ENCODE measurements around the gene PARP12.
"Not testable (repeated sequence)": the region's sequence is repeated elsewhere in the genome, so short reads cannot be mapped to it uniquely, and the experiment has no call there.

Gene PARP12

GRCh38 chr7:140062528-140063299 is at the start of gene PARP12:
TSS of gene PARP12 (minus strand) at chr7:140062951. CDS start at chr7:140062847, 104 bp downstream.
- peak; percentile 71 for DNase-seq

- DNase-seq, result not testable (repeated sequence)
These were observed 46.0 kb upstream of the PARP12 start for GRCh38 chr7:140108777-140109176.

- DNase-seq, result no peak
These were observed 33.7 kb upstream of the PARP12 start for GRCh38 chr7:140096459-140096858.

- DNase-seq, result no peak
These were observed 30.6 kb upstream of the PARP12 start for GRCh38 chr7:140093375-140093774.

GRCh38 chr7:140085447-140085846 is 22.7 kb upstream of the PARP12 start:
- no peak for DNase-seq

- no peak for DNase-seq
These were observed 22.2 kb upstream of the PARP12 start for GRCh38 chr7:140084972-140085371.

GRCh38 chr7:140084142-140084655 is 21.4 kb upstream of the PARP12 start:
- no peak for DNase-seq

GRCh38 chr7:140082770-140083169 is 20.0 kb upstream of the PARP12 start:
- no peak for DNase-seq

GRCh38 chr7:140081774-140082425 is 19.1 kb upstream of the PARP12 start:
- no peak for DNase-seq

GRCh38 chr7:140080919-140081318 is 18.2 kb upstream of the PARP12 start:
- DNase-seq, result no peak

- no peak for DNase-seq
These were observed 16.4 kb upstream of the PARP12 start for GRCh38 chr7:140079121-140079536.

- no peak for DNase-seq
These were observed 15.6 kb upstream of the PARP12 start for GRCh38 chr7:140078392-140078791.

- no peak for DNase-seq
These were observed 12.0 kb upstream of the PARP12 start for GRCh38 chr7:140074780-140075179.

GRCh38 chr7:140070546-140070945 is 7.8 kb upstream of the PARP12 start:
- no peak for DNase-seq

- DNase-seq, result no peak
These were observed 6.7 kb upstream of the PARP12 start for GRCh38 chr7:140069298-140069949.

GRCh38 chr7:140068033-140068432 is 5.3 kb upstream of the PARP12 start:
- no peak for DNase-seq

GRCh38 chr7:140067052-140067451 is 4.3 kb upstream of the PARP12 start:
- no peak for DNase-seq

GRCh38 chr7:140062118-140062527 is 628 bp downstream of the PARP12 start:
- DNase-seq, result peak; percentile 23

- no peak for DNase-seq
These were observed 1.2 kb downstream of the PARP12 start for GRCh38 chr7:140061607-140061930.

- DNase-seq, result peak; percentile 92
These were observed 1.8 kb downstream of the PARP12 start for GRCh38 chr7:140060788-140061606.

- DNase-seq, result no peak
These were observed 2.5 kb downstream of the PARP12 start for GRCh38 chr7:140060243-140060630.

GRCh38 chr7:140059273-140060242 is 3.2 kb downstream of the PARP12 start:
- DNase-seq, result peak; percentile 58
